ENCODE data around the gene RGS19.

DNA sequence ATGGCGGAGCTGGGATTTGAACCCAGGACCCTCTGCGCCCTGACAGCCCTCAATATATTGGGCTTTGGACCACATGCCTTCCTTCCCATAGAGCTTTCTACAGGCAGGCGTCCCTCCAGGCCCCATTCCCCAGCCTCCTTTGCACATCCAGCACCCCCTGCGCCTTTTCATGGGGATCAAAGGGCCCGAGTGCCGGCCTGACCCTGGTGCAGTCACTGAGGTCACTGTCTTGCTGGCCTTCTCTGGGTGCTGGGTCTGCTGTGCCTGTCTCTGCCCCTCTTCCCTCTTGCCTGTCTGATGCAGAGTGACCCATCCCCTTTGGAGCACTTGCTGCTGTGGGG is 2.3 kb upstream of the RGS19 start:
- no peak for TF ChIP-seq YY1 (IDR thresholded peaks at IDR 0.05)
- no peak for TF ChIP-seq GABPA (IDR thresholded peaks at IDR 0.05 in 1 of 2, conservative IDR thresholded peaks at IDR 0.05 in 1 of 2)
- TF ChIP-seq, protein P1, sequence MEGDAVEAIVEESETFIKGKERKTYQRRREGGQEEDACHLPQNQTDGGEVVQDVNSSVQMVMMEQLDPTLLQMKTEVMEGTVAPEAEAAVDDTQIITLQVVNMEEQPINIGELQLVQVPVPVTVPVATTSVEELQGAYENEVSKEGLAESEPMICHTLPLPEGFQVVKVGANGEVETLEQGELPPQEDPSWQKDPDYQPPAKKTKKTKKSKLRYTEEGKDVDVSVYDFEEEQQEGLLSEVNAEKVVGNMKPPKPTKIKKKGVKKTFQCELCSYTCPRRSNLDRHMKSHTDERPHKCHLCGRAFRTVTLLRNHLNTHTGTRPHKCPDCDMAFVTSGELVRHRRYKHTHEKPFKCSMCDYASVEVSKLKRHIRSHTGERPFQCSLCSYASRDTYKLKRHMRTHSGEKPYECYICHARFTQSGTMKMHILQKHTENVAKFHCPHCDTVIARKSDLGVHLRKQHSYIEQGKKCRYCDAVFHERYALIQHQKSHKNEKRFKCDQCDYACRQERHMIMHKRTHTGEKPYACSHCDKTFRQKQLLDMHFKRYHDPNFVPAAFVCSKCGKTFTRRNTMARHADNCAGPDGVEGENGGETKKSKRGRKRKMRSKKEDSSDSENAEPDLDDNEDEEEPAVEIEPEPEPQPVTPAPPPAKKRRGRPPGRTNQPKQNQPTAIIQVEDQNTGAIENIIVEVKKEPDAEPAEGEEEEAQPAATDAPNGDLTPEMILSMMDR (IDR thresholded peaks at IDR 0.05; ENCODE audit: low read depth, low read length, missing input control): no peak

Measured in liver (tissue), 3 donors.